GM12878 (cell line): ENCODE results near the gene AMPD2. TPM values are rescaled to one million over a fixed set of nuclear protein-coding genes. Genes with fewer than 3 reads are reported as not detected.
A peak's percentile ranks its signal among the peaks of the same experiment; 100 is the strongest.

ENCODE experiments used
- BACH1 ChIP-seq: fragments of 450-650 bp; IDR thresholded peaks from 2 replicates; pipeline ENCODE4 v1.6.1; 2017; ENCODE audit warnings: mild to moderate bottlenecking, borderline replicate concordance
- BHLHE40 ChIP-seq, 2 experiments: fragments of 450-650 bp in 1 of 2; IDR thresholded peaks; 2 replicates each; pipeline ENCODE4 v1.6.1; 2011 to 2017; ENCODE audit warnings: low read depth in 2 of 2, borderline replicate concordance in 1 of 2, improper control_type of control experiment in 1 of 2, low read length in 1 of 2, mild to moderate bottlenecking in 1 of 2
- BMI1 ChIP-seq: fragments of 450-650 bp; IDR thresholded peaks from 2 replicates; pipeline ENCODE4 v1.6.1; 2016; ENCODE audit warnings: mild to moderate bottlenecking, moderate library complexity, borderline replicate concordance
- ELK1 ChIP-seq: IDR thresholded peaks from 2 replicates; pipeline ENCODE4 v1.6.1; 2012; ENCODE audit warnings: low read depth, low read length, improper control_type of control experiment
- HCFC1 ChIP-seq: fragments of 150-350 bp; IDR thresholded peaks from 2 replicates; pipeline ENCODE4 v1.6.1; 2014; ENCODE audit warnings: low read length
- NKRF ChIP-seq: fragments of 450-650 bp; conservative IDR thresholded peaks from 2 replicates; pipeline ENCODE4 v1.6.1; 2017; ENCODE audit warnings: mild to moderate bottlenecking, moderate library complexity
- NR2F1 ChIP-seq: fragments of 450-650 bp; conservative IDR thresholded peaks from 2 replicates; pipeline ENCODE4 v1.6.1; 2017; ENCODE audit warnings: mild to moderate bottlenecking
- POU2F2 ChIP-seq: IDR thresholded peaks from 3 replicates; pipeline ENCODE4 v1.6.1; 2011; ENCODE audit warnings: low read depth, mild to moderate bottlenecking, low read length, borderline replicate concordance
- RUNX3 ChIP-seq: IDR thresholded peaks from 2 replicates; pipeline ENCODE4 v1.6.1; 2012; ENCODE audit warnings: low read length, inconsistent platforms
- SIN3A ChIP-seq: IDR thresholded peaks from 2 replicates; pipeline ENCODE4 v1.6.1; 2012; ENCODE audit warnings: low read depth, low read length, improper control_type of control experiment
- SKIL ChIP-seq: fragments of 450-650 bp; IDR thresholded peaks from 2 replicates; pipeline ENCODE4 v1.6.1; 2017; ENCODE audit warnings: mild to moderate bottlenecking, low read depth, inconsistent platforms; ENCODE audit not compliant: poor library complexity, severe bottlenecking
- YY1 ChIP-seq: IDR thresholded peaks from 2 replicates; pipeline ENCODE4 v1.6.1; 2011; ENCODE audit warnings: low read depth, mild to moderate bottlenecking, low read length
- polyA plus RNA-seq, 11 experiments: library from polyadenylated mRNA; depleted of rRNA in 4 of 11; unstranded in 6 of 11; stranded (reverse) in 5 of 11; fragments of >200 nt; fragmentation: Nextera tagmentation in 4 of 11; fragmentation: Illumina TruSeq in 1 of 11; extraction: Ambion mirVana in 4 of 11; extraction: Trizol in 1 of 11; gene quantifications; 1 replicate in 1 of 11; 2 replicates in 10 of 11; pipeline versions ENCODE4 v1.2.1 to v1.2.3, GENCODE V29; 2011 to 2016; ENCODE audit warnings: inconsistent platforms in 2 of 11, missing spikeins in 2 of 11, low read depth in 1 of 11
- total RNA-seq, 4 experiments: library from RNA; depleted of rRNA in 3 of 4; stranded (reverse); fragments of >200 nt in 3 of 4; fragmentation: Illumina TruSeq in 1 of 4; extraction: Trizol in 1 of 4; gene quantifications; 2 replicates each; pipeline versions ENCODE4 v1.2.1 to v1.2.3, GENCODE V29; 2013 to 2021
- TF ChIP-seq, protein P1 (sequence below): fragments of 450-650 bp; IDR thresholded peaks from 2 replicates; pipeline ENCODE4 v1.6.1; 2016; ENCODE audit warnings: mild to moderate bottlenecking
- TF ChIP-seq, protein P2 (sequence below): IDR thresholded peaks from 2 replicates; pipeline ENCODE4 v1.6.1; 2011; ENCODE audit warnings: mild to moderate bottlenecking, low read depth, low read length, moderate library complexity; ENCODE audit not compliant: insufficient replicate concordance

AMPD2 gene
- total and polyA plus RNA-seq, 10 of the 15 experiments (the other 5 are each of a cell fraction or from before 2014, with no cell fraction given) = 2.0 to 75.9 (median 31.3) TPM

DNA sequence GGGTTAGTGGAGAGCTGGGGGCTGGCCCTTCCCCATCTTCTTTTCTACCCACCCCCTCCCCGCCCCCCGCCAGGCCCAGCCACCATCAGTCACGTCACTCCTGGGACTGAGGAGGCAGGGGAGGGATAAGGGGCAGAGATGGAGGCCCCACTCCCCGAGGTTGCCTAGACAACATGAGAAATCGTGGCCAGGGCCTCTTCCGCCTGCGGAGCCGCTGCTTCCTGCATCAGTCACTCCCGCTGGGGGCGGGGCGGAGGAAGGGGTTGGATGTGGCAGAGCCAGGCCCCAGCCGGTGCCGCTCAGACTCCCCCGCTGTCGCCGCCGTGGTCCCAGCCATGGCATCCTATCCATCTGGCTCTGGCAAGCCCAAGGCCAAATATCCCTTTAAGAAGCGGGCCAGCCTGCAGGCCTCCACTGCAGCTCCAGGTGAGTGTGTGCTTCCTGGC is 1.2 kb downstream of the AMPD2 start (continued):
- peak; percentile 91 for TF ChIP-seq BMI1
- TF ChIP-seq HCFC1 = no peak
- peak; percentile 15; the same call in 1 of the 3 replicates for TF ChIP-seq POU2F2
- TF ChIP-seq, protein P1, sequence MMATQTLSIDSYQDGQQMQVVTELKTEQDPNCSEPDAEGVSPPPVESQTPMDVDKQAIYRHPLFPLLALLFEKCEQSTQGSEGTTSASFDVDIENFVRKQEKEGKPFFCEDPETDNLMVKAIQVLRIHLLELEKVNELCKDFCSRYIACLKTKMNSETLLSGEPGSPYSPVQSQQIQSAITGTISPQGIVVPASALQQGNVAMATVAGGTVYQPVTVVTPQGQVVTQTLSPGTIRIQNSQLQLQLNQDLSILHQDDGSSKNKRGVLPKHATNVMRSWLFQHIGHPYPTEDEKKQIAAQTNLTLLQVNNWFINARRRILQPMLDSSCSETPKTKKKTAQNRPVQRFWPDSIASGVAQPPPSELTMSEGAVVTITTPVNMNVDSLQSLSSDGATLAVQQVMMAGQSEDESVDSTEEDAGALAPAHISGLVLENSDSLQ = peak; percentile 84
- TF ChIP-seq BACH1 = 0 out of 2 replicates have a peak, but pooled peaks have one; percentile 34
- TF ChIP-seq, protein P2, sequence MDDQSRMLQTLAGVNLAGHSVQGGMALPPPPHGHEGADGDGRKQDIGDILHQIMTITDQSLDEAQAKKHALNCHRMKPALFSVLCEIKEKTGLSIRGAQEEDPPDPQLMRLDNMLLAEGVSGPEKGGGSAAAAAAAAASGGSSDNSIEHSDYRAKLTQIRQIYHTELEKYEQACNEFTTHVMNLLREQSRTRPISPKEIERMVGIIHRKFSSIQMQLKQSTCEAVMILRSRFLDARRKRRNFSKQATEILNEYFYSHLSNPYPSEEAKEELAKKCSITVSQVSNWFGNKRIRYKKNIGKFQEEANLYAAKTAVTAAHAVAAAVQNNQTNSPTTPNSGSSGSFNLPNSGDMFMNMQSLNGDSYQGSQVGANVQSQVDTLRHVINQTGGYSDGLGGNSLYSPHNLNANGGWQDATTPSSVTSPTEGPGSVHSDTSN = peak; percentile 31
- TF ChIP-seq NR2F1 = no peak
- 0 out of 2 replicates have a peak, but pooled peaks have one; percentile 39 for TF ChIP-seq NKRF
- peak; percentile 78; the same call in 1 of the 2 replicates for TF ChIP-seq SIN3A
- TF ChIP-seq YY1 = peak; percentile 50
- TF ChIP-seq BHLHE40 (IDR thresholded peaks at IDR 0.05; ENCODE audit: borderline replicate concordance in 1 of 2, low read depth in 2 of 2, low read length in 1 of 2) = peak; percentile 29 to 42; a peak in 1 of 4 replicates
- no peak for TF ChIP-seq SKIL
- TF ChIP-seq RUNX3 = 0 out of 2 replicates have a peak, but pooled peaks have one; percentile 4
- TF ChIP-seq ELK1 = peak; percentile 55; the same call in 1 of the 2 replicates
- TF ChIP-seq, all 136 proteins: peak for 23
